ENCODE data around the gene PRR5L.

Gene PRR5L

GRCh38 chr11:36421546-36422155, 125.6 kb downstream of the PRR5L start:
- no peak overlapping the region for H3K4me3 ChIP-seq (IDR thresholded peaks at IDR 0.05; ENCODE audit: insufficient read depth, low read depth, low read length)
- no peaks in the 10 kb centered on the region for H4K20me1 ChIP-seq (ENCODE audit: insufficient read depth)
- H3K27me3 ChIP-seq (ENCODE audit: insufficient read depth, low read depth), result no peaks in the 10 kb centered on the region
- no peaks in the 10 kb centered on the region for H3K79me2 ChIP-seq (ENCODE audit: insufficient read depth, low read depth)
- H3K4me2 ChIP-seq, result peak overlapping the region; percentile 52
- no peaks in the 10 kb centered on the region for H3K36me3 ChIP-seq (ENCODE audit: insufficient read depth)
- no peak overlapping the region for H2AFZ ChIP-seq (ENCODE audit: low read depth)
- no peak for TF ChIP-seq CTCF (conservative IDR thresholded peaks at IDR 0.05; ENCODE audit: low read depth, low read length)
- H3K4me1 ChIP-seq (ENCODE audit: low read depth, poor library complexity, severe bottlenecking), result peaks cover 40% of the 10 kb centered on the region
- H3K27ac ChIP-seq, result peak overlapping the region; percentile 56
- no peak overlapping the region for H3K9ac ChIP-seq

DNA sequence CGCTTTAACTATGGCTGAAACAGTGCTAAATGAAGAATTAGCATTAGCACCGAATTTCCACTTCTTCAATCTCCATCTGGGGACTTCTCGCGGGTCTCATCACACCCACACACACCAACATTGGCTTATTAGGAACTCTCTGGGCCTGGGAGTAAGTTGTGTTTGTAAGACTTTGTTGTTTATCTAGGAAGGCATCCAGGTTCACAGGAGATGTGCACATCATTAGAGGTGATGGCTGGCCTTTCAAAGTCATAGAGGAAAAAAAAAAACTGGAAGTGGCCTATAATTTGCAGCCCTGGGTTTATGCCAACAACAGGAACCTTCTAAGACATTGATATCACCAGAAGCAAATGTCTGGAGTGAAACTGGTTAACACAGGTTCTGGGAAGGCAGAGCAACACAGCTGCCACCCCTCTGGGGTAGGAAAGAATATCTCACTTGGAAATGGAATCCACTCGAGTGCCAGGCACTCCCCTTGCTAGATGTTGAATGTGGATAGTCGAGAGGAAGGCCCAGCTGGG, 129.5 kb downstream of the PRR5L start:
- Histone ChIP-seq H3K4me3 (IDR thresholded peaks at IDR 0.05; ENCODE audit: insufficient read depth, low read depth, low read length) (no peak overlapping the region), H3K4me1 (ENCODE audit: low read depth, poor library complexity, severe bottlenecking) (peaks cover 25% of the 10 kb centered on the region)

DNA sequence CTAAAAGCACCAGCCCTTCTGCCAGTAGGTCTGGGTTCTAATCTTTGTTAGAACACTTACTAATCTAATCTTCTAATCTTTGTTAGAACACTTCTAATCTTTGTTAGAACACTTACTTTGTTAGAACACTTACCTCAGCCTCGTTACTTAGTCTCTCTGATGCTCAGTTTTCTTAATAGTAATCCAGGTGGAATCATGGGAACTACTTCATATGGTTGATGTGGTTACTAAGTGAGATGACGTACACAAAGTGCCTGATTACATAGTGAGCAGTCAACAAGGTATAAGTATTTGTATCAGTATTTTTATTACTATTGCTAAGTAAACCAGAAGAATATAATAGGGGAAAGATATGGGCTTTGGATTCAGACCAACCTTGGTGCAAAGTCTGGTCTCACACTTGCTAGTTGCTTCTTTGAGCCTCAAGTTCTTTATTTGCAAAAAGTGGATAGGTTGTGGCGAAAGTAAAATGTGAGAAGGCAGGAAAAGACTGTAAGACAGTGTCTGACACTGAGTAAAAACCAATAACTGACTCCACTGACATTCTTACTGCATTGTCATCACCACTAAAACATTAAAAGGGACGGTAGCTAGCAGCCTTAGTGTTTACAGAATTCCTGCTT, 130.2 kb downstream of the PRR5L start:
- H3K4me2 ChIP-seq, result no peak overlapping the region

More for the DNA sequence above, 129.5 kb downstream of the PRR5L start:
- no peaks in the 10 kb centered on the region for H3K79me2 ChIP-seq (ENCODE audit: insufficient read depth, low read depth)
- H3K27me3 ChIP-seq (ENCODE audit: insufficient read depth, low read depth), result no peaks in the 10 kb centered on the region
- no peak overlapping the region for H3K27ac ChIP-seq
- H3K36me3 ChIP-seq (ENCODE audit: insufficient read depth), result no peaks in the 10 kb centered on the region
- no peak overlapping the region for H2AFZ ChIP-seq (ENCODE audit: low read depth)
- H3K9ac ChIP-seq, result no peak overlapping the region
- no peak for TF ChIP-seq CTCF (conservative IDR thresholded peaks at IDR 0.05; ENCODE audit: low read depth, low read length)
- H4K20me1 ChIP-seq (ENCODE audit: insufficient read depth), result no peaks in the 10 kb centered on the region
- no peak overlapping the region for H3K4me2 ChIP-seq

GRCh38 chr11:36427079-36427478, 131.0 kb downstream of the PRR5L start:
- Histone ChIP-seq H3K27ac (no peak overlapping the region), H2AFZ (ENCODE audit: low read depth) (no peak overlapping the region), H3K79me2 (ENCODE audit: insufficient read depth, low read depth) (no peaks in the 10 kb centered on the region), H3K36me3 (ENCODE audit: insufficient read depth) (no peaks in the 10 kb centered on the region), H3K9ac (no peak overlapping the region), H3K4me2 (no peak overlapping the region), H3K4me1 (ENCODE audit: low read depth, poor library complexity, severe bottlenecking) (peaks cover 11% of the 10 kb centered on the region), H3K4me3 (IDR thresholded peaks at IDR 0.05; ENCODE audit: insufficient read depth, low read depth, low read length) (no peak overlapping the region), H3K27me3 (ENCODE audit: insufficient read depth, low read depth) (no peaks in the 10 kb centered on the region), H4K20me1 (ENCODE audit: insufficient read depth) (no peaks in the 10 kb centered on the region)
- TF ChIP-seq CTCF (conservative IDR thresholded peaks at IDR 0.05; ENCODE audit: low read depth, low read length), result no peak

More for the DNA sequence above, 130.2 kb downstream of the PRR5L start:
- Histone ChIP-seq H3K79me2 (ENCODE audit: insufficient read depth, low read depth) (no peaks in the 10 kb centered on the region), H3K4me1 (ENCODE audit: low read depth, poor library complexity, severe bottlenecking) (peaks cover 18% of the 10 kb centered on the region), H3K27ac (no peak overlapping the region), H3K36me3 (ENCODE audit: insufficient read depth) (no peaks in the 10 kb centered on the region), H2AFZ (ENCODE audit: low read depth) (no peak overlapping the region), H3K9ac (no peak overlapping the region), H3K4me3 (IDR thresholded peaks at IDR 0.05; ENCODE audit: insufficient read depth, low read depth, low read length) (no peak overlapping the region), H4K20me1 (ENCODE audit: insufficient read depth) (no peaks in the 10 kb centered on the region), H3K27me3 (ENCODE audit: insufficient read depth, low read depth) (no peaks in the 10 kb centered on the region)
- no peak for TF ChIP-seq CTCF (conservative IDR thresholded peaks at IDR 0.05; ENCODE audit: low read depth, low read length)

All from KMS-11 (cell line).